HG02642 (cell line): ENCODE measurements around the gene TNFSF15.
A peak's percentile ranks its signal among the peaks of the same experiment; 100 is the strongest.

ENCODE experiments used
- ATAC-seq: cut with Tn5 transposase; IDR thresholded peaks from one replicate; pipeline ENCODE4 v1.9.1; 2021; ENCODE audit warnings: mild to moderate bottlenecking; ENCODE audit not compliant: unreplicated experiment, poor library complexity

Gene TNFSF15

GRCh38 chr9:114826431-114826830 is 20.6 kb upstream of the TNFSF15 start:
- ATAC-seq, result no peak

DNA sequence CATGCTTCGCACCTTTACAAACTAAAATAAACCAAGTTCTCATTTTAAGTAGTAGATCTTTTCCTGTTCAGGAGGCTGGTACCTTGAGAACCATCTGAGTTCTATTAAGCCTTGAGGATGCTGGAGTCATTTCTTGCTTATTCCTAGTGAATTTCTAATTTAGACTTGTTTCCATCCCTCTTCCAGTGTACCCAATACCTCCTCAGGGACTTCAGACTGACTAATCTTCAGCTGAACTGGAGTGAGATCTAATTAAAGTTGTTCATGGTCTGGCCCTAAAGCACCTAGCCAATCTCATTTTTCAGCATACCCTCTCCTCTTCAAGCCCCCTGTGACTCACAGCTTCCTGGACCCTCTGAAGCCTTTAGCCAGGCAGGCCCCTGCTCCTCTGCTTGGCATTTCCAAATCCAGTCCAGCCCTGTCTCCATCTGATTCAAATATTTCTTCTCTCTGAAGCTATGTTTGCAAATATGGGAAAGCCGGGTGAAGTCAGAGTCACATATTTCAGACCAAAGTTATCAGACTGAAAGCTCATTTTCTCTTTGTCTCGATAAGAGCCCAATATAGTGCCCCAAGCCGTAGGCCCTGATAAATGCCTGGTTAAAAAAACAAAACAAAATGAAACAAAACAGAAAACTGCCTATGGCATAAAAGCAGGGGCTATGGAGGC is 19.4 kb upstream of the TNFSF15 start:
- ATAC-seq, result no peak

GRCh38 chr9:114824110-114824509 is 18.3 kb upstream of the TNFSF15 start:
- no peak for ATAC-seq

- ATAC-seq, result no peak
Measured at GRCh38 chr9:114823441-114823840, 17.6 kb upstream of the TNFSF15 start.

DNA sequence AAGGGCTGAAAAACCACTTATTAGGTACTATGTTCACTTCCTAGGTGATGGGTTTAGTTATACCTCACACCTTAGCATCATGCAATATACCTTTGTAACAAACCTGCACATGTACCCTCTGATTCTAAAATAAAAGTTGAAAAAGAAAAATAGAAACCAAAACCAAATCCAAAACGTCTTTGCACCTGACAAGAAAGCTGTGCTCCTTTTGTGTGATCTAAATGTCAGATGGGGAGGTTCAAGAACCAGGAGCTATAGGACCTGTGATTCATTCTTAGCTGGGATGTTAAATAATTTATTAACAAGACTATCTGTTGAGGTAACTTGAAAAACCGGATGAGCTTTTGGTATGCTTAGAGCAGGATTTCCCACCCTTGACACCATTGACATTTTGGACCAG is 16.9 kb upstream of the TNFSF15 start:
- no peak for ATAC-seq

GRCh38 chr9:114820776-114821501 is 15.1 kb upstream of the TNFSF15 start:
- no peak for ATAC-seq

- no peak for ATAC-seq
Measured at GRCh38 chr9:114818178-114818577, 12.3 kb upstream of the TNFSF15 start.

GRCh38 chr9:114813717-114814418 is 8.0 kb upstream of the TNFSF15 start:
- ATAC-seq, result no peak

- ATAC-seq, result no peak
Measured at GRCh38 chr9:114811966-114812636, 6.3 kb upstream of the TNFSF15 start.

- ATAC-seq, result no peak
Measured at GRCh38 chr9:114811301-114811700, 5.5 kb upstream of the TNFSF15 start.

- no peak for ATAC-seq
Measured at GRCh38 chr9:114810614-114811013, 4.8 kb upstream of the TNFSF15 start.

- peak; percentile 42 for ATAC-seq
Measured at GRCh38 chr9:114806526-114806900, 674 bp upstream of the TNFSF15 start.

DNA sequence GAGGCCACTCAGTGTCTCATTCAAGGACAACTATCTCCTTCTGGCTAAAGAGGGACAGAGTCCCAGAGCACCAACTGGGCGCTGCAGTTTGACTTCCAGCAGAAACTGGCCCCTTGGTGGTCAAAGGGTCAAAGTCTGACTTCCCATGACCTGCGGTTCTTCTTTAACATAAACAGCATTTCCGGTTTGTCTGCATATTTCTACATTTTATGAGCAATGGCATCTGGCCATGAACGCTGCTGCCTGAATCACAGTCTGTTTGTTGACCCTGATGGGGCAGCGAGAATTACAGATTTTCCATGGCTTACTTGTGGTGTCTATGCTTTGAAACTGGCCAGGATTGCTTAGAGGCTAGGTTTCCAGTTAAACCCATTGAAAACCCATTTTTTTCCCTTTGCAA is 1.3 kb downstream of the TNFSF15 start:
- no peak for ATAC-seq

DNA sequence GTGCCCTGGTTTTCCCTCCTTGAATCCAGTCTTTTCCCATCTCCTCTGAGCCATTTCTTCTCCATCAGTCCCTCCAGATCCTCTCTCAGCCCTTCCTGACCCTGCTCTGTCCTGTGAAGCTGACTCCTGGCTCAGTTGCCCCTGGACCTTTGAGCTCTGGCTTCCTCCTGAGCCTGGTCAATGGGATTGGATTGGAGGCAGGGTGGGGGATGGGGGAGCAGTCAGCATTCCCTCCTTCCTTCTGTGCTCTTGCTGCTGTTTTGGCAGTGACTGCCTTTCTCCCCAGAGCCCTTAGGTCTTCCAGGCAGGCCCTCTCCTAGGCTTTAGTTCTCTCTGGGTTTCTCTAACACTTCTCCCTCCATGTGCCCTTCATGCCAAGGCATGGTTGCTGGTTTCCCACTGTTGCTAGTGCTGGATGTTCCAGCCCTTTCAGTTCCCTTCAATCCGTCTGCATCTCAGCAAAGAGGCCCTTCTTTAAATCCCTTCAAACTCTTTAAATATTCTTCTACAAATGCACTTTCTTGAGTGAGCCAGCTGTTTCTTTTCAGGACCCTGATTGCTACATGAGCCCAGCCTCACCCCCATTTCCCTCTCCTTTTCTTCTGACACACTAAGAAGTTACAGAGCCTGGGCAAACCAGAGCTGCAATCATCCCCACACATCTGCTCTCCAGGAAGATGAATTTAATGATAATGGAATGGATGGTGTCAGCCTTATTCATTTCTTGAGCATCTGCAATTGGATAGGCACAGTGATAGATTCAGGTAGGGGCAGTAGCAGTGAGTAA is 2.2 kb downstream of the TNFSF15 start:
- no peak for ATAC-seq

DNA sequence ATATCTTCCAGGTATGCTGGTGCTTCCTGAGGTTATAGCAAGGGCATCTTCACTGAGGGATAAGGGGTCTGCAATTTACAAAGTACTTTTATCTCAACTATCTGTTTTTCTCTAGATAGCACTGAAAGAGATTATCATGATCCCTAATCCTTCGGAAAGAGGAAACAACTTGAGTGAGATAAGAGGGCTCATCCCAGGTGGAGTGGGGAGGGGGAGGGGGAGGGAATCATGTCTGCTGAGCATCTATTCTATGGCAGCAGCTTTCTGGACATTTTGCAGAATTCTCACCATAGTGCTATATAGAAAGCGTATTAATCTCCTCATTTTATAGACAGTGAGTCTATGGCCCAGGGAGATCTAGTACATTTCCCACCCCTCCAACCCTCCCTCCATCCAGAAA is 5.9 kb downstream of the TNFSF15 start:
- no peak for ATAC-seq

GRCh38 chr9:114799441-114799840 is 6.4 kb downstream of the TNFSF15 start:
- ATAC-seq, result no peak

- no peak for ATAC-seq
Measured at GRCh38 chr9:114798780-114799427, 6.9 kb downstream of the TNFSF15 start.

- ATAC-seq, result no peak
Measured at GRCh38 chr9:114798101-114798500, 7.7 kb downstream of the TNFSF15 start.

DNA sequence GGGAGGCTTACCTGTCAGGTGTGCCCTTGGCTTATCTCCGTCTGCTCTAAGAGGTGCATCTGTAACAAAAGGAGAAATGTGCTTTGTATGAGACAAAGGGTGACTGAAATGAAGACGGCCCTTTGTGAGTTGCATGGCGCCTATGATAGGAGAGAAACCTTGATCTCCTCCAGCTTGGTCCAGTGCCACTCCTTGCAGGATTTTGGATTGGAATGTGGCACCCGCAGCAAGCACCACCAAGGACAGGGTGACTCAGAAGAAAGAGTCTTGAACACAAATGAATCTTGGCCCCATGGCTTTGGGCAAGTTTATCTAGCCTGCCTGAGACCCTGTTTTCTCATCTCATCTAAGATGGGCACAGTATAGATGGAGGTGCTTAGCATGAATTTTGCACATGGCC is 13.4 kb downstream of the TNFSF15 start:
- ATAC-seq, result no peak

DNA sequence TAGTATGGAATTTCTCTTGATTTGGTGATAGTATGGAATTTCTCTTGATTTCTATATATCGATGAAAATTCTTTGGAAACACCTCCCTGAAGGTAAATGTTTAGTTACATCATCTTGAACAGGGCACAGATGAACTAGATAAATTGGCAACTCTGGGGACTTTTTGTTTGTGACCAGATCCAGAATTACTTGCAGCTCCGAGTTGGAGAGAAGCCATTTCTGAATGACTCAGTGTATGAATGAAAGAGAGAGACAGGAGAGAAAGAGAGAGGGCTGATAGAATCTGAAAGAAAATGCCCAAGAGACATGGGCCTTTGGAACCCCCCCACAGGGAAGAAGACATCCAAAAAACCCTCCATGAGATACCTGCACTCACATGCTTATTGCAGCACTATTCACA is 14.1 kb downstream of the TNFSF15 start:
- ATAC-seq, result no peak
